Measurements from ENCODE around the gene SPATA46. TPM values are rescaled to one million over a fixed set of nuclear protein-coding genes. Genes with fewer than 3 reads are reported as not detected.

The SPATA46 gene
- total RNA-seq, 2 experiments from 2014 or later: not detected

DNA sequence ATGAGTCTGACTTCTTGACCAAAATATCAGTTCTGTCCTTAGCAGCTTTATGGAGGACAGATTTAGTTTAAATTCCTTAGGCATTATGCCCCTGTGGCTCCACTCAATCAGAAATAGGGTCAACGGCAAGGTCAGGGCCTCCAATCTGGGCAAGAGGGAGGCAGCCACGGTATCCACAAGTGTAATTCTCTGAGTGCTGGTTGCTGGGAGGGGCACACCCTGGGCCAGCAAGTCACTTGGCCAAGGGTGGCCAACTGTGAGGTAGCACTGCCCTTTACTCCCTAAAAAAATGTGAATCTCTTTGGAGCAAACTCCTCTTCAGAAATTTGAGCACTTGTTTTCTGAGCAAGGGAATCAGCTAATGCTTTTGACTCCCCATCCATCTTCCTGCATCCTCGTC lies 12.8 kb downstream of the SPATA46 start:
- TF ChIP-seq, protein P1, sequence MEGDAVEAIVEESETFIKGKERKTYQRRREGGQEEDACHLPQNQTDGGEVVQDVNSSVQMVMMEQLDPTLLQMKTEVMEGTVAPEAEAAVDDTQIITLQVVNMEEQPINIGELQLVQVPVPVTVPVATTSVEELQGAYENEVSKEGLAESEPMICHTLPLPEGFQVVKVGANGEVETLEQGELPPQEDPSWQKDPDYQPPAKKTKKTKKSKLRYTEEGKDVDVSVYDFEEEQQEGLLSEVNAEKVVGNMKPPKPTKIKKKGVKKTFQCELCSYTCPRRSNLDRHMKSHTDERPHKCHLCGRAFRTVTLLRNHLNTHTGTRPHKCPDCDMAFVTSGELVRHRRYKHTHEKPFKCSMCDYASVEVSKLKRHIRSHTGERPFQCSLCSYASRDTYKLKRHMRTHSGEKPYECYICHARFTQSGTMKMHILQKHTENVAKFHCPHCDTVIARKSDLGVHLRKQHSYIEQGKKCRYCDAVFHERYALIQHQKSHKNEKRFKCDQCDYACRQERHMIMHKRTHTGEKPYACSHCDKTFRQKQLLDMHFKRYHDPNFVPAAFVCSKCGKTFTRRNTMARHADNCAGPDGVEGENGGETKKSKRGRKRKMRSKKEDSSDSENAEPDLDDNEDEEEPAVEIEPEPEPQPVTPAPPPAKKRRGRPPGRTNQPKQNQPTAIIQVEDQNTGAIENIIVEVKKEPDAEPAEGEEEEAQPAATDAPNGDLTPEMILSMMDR (IDR thresholded peaks at IDR 0.05): no peak
- H3K4me3 Mint-ChIP-seq: no peak overlapping the region

DNA sequence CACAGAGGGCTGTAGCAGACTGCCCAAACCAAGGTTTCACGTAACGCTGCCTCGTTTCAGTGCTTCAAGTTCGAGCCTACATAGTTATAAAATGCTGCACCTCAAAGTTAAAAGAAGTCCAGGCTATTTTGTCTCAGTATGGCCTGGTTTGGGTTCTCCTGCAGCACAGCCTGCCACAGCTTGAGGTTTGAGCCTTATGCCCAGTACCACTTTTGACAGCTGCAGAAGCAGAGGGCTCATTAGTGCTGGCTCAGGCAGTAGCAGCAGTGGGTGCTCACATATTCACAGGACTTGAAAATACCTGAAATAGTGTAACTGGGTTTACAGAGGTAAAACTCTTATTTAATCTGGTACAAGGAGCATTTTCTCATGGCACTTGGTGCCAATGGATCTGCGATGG lies 15.3 kb downstream of the SPATA46 start:
- no peaks in the 10 kb centered on the region for H3K36me3 Mint-ChIP-seq (ENCODE audit: low read depth)
- H3K4me3 Mint-ChIP-seq: no peak overlapping the region
- ChIA-PET POLR2A (no interaction called here), CTCF (no interaction called here)
- no peaks in the 10 kb centered on the region for H3K36me3 ChIP-seq (ENCODE audit: insufficient read depth, low read length)
- H3K9me3 ChIP-seq (ENCODE audit: control insufficient read depth in 1 of 2, insufficient read depth in 1 of 2, low read length in 2 of 2): no peaks in the 10 kb centered on the region
- H3K9me3 Mint-ChIP-seq: no peaks in the 10 kb centered on the region
- ATAC-seq (ENCODE audit: poor library complexity): no peak
- H3K4me1 Mint-ChIP-seq (ENCODE audit: low read depth): no peaks in the 10 kb centered on the region
- no peak overlapping the region for H3K27ac Mint-ChIP-seq
- TF ChIP-seq, protein P1 (IDR thresholded peaks at IDR 0.05): no peak
- DNase-seq: no peak
- H3K27me3 ChIP-seq (ENCODE audit: control insufficient read depth in 1 of 2, insufficient read depth in 2 of 2, low read length in 2 of 2): peaks cover 0 to 3% of the 10 kb centered on the region in 2 experiments
- H3K4me1 ChIP-seq (ENCODE audit: insufficient read depth, low read length): no peaks in the 10 kb centered on the region
- intact Hi-C loops (cut with DNase I, micrococcal nuclease): no loop called here
- no peak overlapping the region for H3K27ac ChIP-seq (ENCODE audit: low read depth in 1 of 2, low read length in 2 of 2)
- H3K27me3 Mint-ChIP-seq: peaks cover 13% of the 10 kb centered on the region
- H3K4me3 ChIP-seq (ENCODE audit: low read length): no peak overlapping the region

More for the DNA sequence above, 12.8 kb downstream of the SPATA46 start:
- Histone ChIP-seq H3K36me3 (ENCODE audit: insufficient read depth, low read length) (no peaks in the 10 kb centered on the region), H3K27ac (ENCODE audit: low read depth in 1 of 2, low read length in 2 of 2) (no peak overlapping the region), H3K9me3 (ENCODE audit: control insufficient read depth in 1 of 2, insufficient read depth in 1 of 2, low read length in 2 of 2) (no peaks in the 10 kb centered on the region), H3K4me1 (ENCODE audit: insufficient read depth, low read length) (no peaks in the 10 kb centered on the region), H3K4me3 (ENCODE audit: low read length) (no peak overlapping the region), H3K27me3 (ENCODE audit: control insufficient read depth in 1 of 2, insufficient read depth in 2 of 2, low read length in 2 of 2) (no peaks in the 10 kb centered on the region)
- Mint-ChIP-seq H3K27ac (no peak overlapping the region), H3K4me1 (ENCODE audit: low read depth) (no peaks in the 10 kb centered on the region), H3K27me3 (no peaks in the 10 kb centered on the region), H3K36me3 (ENCODE audit: low read depth) (no peaks in the 10 kb centered on the region), H3K9me3 (no peaks in the 10 kb centered on the region)
- ATAC-seq (ENCODE audit: poor library complexity) (no peak), DNase-seq (no peak)
- ChIA-PET CTCF (no interaction called here), POLR2A (no interaction called here)
- intact Hi-C loops (cut with DNase I, micrococcal nuclease): no loop called here

GRCh38 chr1:162360874-162361260 lies 15.8 kb downstream of the SPATA46 start:
- no peaks in the 10 kb centered on the region for H3K9me3 ChIP-seq (ENCODE audit: control insufficient read depth in 1 of 2, insufficient read depth in 1 of 2, low read length in 2 of 2)
- ChIA-PET POLR2A (no interaction called here), CTCF (no interaction called here)
- DNase-seq (no peak), ATAC-seq (ENCODE audit: poor library complexity) (no peak)
- H3K4me1 ChIP-seq (ENCODE audit: insufficient read depth, low read length): no peaks in the 10 kb centered on the region
- no peaks in the 10 kb centered on the region for H3K36me3 ChIP-seq (ENCODE audit: insufficient read depth, low read length)
- Mint-ChIP-seq H3K9me3 (no peaks in the 10 kb centered on the region), H3K4me1 (ENCODE audit: low read depth) (no peaks in the 10 kb centered on the region), H3K4me3 (no peak overlapping the region), H3K27ac (no peak overlapping the region), H3K36me3 (ENCODE audit: low read depth) (no peaks in the 10 kb centered on the region), H3K27me3 (peaks cover 13% of the 10 kb centered on the region)
- H3K27me3 ChIP-seq (ENCODE audit: control insufficient read depth in 1 of 2, insufficient read depth in 2 of 2, low read length in 2 of 2): peaks cover 0 to 3% of the 10 kb centered on the region in 2 experiments
- H3K27ac ChIP-seq (ENCODE audit: low read depth in 1 of 2, low read length in 2 of 2): no peak overlapping the region
- H3K4me3 ChIP-seq (ENCODE audit: low read length): no peak overlapping the region
- TF ChIP-seq, protein P1 (IDR thresholded peaks at IDR 0.05): no peak
- intact Hi-C loops (cut with DNase I, micrococcal nuclease): no loop called here
